Lower leg skin (tissue), 4 donors: ENCODE measurements around the gene MLH1. TPM values are rescaled to one million over a fixed set of nuclear protein-coding genes. Genes with fewer than 3 reads are reported as not detected.
"Not testable (repeated sequence)": the region's sequence is repeated elsewhere in the genome, so short reads cannot be mapped to it uniquely, and the experiment has no call there.

Source experiments
- DNase-seq, 2 donors: peaks; one replicate each; pipeline ENCODE4 v3.0.0-alpha.2; 2019; ENCODE audit warnings: low spot score in 2 of 2
- H3K4me3 ChIP-seq: fragments of 200-600 bp; sonication (generic); 2 replicates; pipeline ENCODE4 v1.5.1; 2017; ENCODE audit warnings: mild to moderate bottlenecking, low read depth; ENCODE audit not compliant: poor library complexity, severe bottlenecking
- POLR2A ChIP-seq, 2 donors: fragments of 450-650 bp; IDR thresholded peaks; one replicate each; pipeline ENCODE4 v1.6.1; 2016 to 2017; ENCODE audit warnings: antibody characterized with exemption in 2 of 2, mild to moderate bottlenecking in 1 of 2, moderate library complexity in 1 of 2
- WGBS, 2 donors: methylation state at CpG; one replicate each; pipeline ENCODE4 v1.1.5; 2018; 5-methylcytosine and 5-hydroxymethylcytosine counted together
- intact Hi-C: fragments of 100-400 bp; cut with DNase I; formaldehyde crosslinking; loops from one replicate; pipeline ENCODE4 v1.15.0; 2023; ENCODE audit warnings: low total_unique reads
- total RNA-seq, 4 donors: library from RNA; depleted of rRNA; stranded (reverse); fragments of >200 nt; gene quantifications; one replicate each; pipeline ENCODE4 v1.1.0, GENCODE V29; 2016
- TF ChIP-seq, protein P1 (sequence below), 3 donors: fragments of 450-650 bp; IDR thresholded peaks; one replicate each; pipeline ENCODE4 v1.5.1; 2016; ENCODE audit warnings: antibody characterized with exemption in 3 of 3, mild to moderate bottlenecking in 3 of 3, moderate library complexity in 2 of 3

Gene MLH1
- total RNA-seq, result 10 to 100 TPM; 16.6 to 26.5 (median 20.8) TPM

- peak within 1 kb of the TSS; percentile 83 for H3K4me3 ChIP-seq
- peak; percentile 99 to 100 for DNase-seq
- intact Hi-C loops, result no loop called here
- 0 to 1% methylated on average over 47 of the region's 47 CpGs for WGBS, 2 donors
- TF ChIP-seq, protein P1, sequence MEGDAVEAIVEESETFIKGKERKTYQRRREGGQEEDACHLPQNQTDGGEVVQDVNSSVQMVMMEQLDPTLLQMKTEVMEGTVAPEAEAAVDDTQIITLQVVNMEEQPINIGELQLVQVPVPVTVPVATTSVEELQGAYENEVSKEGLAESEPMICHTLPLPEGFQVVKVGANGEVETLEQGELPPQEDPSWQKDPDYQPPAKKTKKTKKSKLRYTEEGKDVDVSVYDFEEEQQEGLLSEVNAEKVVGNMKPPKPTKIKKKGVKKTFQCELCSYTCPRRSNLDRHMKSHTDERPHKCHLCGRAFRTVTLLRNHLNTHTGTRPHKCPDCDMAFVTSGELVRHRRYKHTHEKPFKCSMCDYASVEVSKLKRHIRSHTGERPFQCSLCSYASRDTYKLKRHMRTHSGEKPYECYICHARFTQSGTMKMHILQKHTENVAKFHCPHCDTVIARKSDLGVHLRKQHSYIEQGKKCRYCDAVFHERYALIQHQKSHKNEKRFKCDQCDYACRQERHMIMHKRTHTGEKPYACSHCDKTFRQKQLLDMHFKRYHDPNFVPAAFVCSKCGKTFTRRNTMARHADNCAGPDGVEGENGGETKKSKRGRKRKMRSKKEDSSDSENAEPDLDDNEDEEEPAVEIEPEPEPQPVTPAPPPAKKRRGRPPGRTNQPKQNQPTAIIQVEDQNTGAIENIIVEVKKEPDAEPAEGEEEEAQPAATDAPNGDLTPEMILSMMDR (IDR thresholded peaks at IDR 0.05), result no peak
- TF ChIP-seq POLR2A (IDR thresholded peaks at IDR 0.05), result no peak
Observed at GRCh38 chr3:36993326-36994283, at the start of gene MLH1. TSS of gene MLH1 (plus strand) at chr3:36993518. CDS start at chr3:36993548, 30 bp downstream.

- peak overlapping the region; percentile 42 for H3K4me3 ChIP-seq
- intact Hi-C loops, result no loop called here
- 21 to 26% methylated on average over 10 of the region's 10 CpGs for WGBS, 2 donors
- peak in 1 of 2 donors; percentile 45 for DNase-seq
- TF ChIP-seq, protein P1 (IDR thresholded peaks at IDR 0.05), result no peak
- TF ChIP-seq POLR2A (IDR thresholded peaks at IDR 0.05), result no peak
Observed at GRCh38 chr3:36943601-36944000, 49.7 kb upstream of the MLH1 start.

DNA sequence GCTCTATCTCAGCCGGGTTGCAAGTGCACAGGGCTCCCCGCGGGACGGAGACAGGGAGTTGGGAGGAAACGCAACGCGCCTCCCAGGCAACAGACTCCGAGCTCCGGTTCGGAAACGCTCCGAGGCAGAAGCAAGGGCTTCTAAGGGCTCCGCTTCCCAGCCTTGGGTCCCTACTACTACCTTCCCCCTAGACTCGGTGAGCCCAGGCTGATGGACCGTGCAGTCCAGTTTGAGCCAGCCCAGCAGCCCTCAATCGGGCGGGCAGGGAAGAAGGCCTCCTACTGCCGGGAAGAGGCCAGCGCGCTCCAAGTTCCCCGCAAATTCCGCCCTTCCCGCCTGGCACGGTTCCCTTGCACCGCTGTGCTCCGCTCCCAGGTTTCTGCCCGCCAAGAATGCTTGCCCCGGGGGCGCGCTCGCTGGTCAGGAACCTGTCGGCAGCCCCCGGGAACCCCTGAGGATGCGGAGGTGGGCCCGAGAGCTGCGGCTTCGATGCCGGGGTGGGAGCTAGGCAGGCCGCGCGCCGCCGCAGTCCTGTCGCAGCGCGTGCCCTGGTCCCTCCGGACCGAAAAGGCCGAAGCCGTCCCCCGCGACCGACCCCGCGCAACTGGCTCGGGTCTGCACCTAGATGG lies 49.2 kb upstream of the MLH1 start:
- H3K4me3 ChIP-seq, result peak overlapping the region; percentile 42
- TF ChIP-seq, protein P1 (IDR thresholded peaks at IDR 0.05), result no peak
- 0% methylated on average over 22 to 24 of the region's 56 CpGs for WGBS, 2 donors
- DNase-seq, result peak; percentile 24 to 89
- intact Hi-C loops, result no loop called here

GRCh38 chr3:36944641-36945270 lies 48.6 kb upstream of the MLH1 start, which contains the start of gene TRANK1:
TSS of gene TRANK1 (minus strand) at chr3:36945054. CDS start at chr3:36944809, 245 bp downstream.
- peak; percentile 63 to 95 for DNase-seq
- intact Hi-C loops, result no loop called here
- no peak for TF ChIP-seq POLR2A (IDR thresholded peaks at IDR 0.05)
- TF ChIP-seq, protein P1 (IDR thresholded peaks at IDR 0.05), result no peak
- peak within 1 kb of the TSS; percentile 42 for H3K4me3 ChIP-seq
- WGBS, 2 donors, result 2 to 3% methylated on average over 23 to 29 of the region's 68 CpGs

- TF ChIP-seq POLR2A (IDR thresholded peaks at IDR 0.05), result no peak
- TF ChIP-seq, protein P1 (IDR thresholded peaks at IDR 0.05), result no peak
- WGBS, 2 donors, result 74 to 76% methylated on average over 28 of the region's 28 CpGs
- intact Hi-C loops, result no loop called here
- DNase-seq, result peak in 1 of 2 donors; percentile 82
- no peak overlapping the region for H3K4me3 ChIP-seq
Observed at GRCh38 chr3:36945333-36945980, 47.9 kb upstream of the MLH1 start.

DNA sequence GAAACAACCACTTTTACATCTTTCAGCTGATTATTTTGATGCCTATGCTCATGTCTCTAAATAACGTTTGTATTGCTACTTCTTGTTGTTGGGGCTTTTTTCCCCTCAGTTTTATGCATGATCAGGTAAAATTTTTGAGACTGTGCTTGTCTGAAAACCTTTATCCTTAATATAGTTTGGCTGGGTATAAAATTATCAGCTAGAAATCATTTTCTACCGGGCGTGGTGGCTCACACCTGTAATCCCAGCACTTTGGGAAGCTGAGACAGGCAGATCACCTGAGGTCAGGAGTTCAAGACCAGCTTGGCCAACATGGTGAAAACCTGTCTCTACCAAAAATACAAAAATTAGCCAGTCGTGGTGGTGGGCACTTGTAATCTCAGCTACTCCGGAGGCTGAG lies 45.5 kb upstream of the MLH1 start:
- H3K4me3 ChIP-seq, intact Hi-C loops: not testable (repeated sequence)
- 94 to 95% methylated on average over 5 of the region's 5 CpGs for WGBS, 2 donors
- DNase-seq, result peak in 1 of 2 donors; percentile 34
